MM.1S (cell line): ENCODE results near the gene RSBN1L.

Experiments used
- DNase-seq: peaks from one replicate; pipeline ENCODE4 v3.0.0-alpha.2; 2015
- H2AFZ ChIP-seq: fragments of 300-600 bp; sonication (generic); 2 replicates; pipeline ENCODE4 v1.6.0; 2016; ENCODE audit warnings: antibody characterized with exemption, low read length
- H3F3A ChIP-seq: fragments of 300-600 bp; sonication (generic); 2 replicates; pipeline ENCODE4 v1.6.1; 2016; ENCODE audit warnings: mild to moderate bottlenecking, antibody characterized with exemption, low read length, moderate library complexity, mixed read lengths; ENCODE audit not compliant: insufficient read depth
- H3K27ac ChIP-seq: fragments of 300-600 bp; sonication (generic); 2 replicates; pipeline ENCODE4 v1.5.1; 2016; ENCODE audit warnings: mild to moderate bottlenecking, low read length
- H3K27me3 ChIP-seq: fragments of 300-600 bp; sonication (generic); replicated peaks from 2 replicates; pipeline ENCODE4 v1.6.0; 2016; ENCODE audit warnings: low read length; ENCODE audit not compliant: insufficient read depth
- H3K36me3 ChIP-seq: fragments of 300-600 bp; sonication (generic); replicated peaks from 2 replicates; pipeline ENCODE4 v1.6.1; 2016; ENCODE audit warnings: mild to moderate bottlenecking, low read length, mixed read lengths; ENCODE audit not compliant: insufficient read depth
- H3K4me1 ChIP-seq: fragments of 300-600 bp; sonication (generic); 2 replicates; pipeline ENCODE4 v1.6.1; 2016; ENCODE audit warnings: low read length, mixed read lengths
- H3K4me2 ChIP-seq: fragments of 300-600 bp; sonication (generic); 2 replicates; pipeline ENCODE4 v1.6.0; 2016; ENCODE audit warnings: low read depth, low read length
- H3K4me3 ChIP-seq: fragments of 300-600 bp; sonication (generic); 2 replicates; pipeline ENCODE4 v1.5.1; 2016; ENCODE audit warnings: low read length, mixed read lengths
- H3K79me2 ChIP-seq: fragments of 300-600 bp; sonication (generic); 2 replicates; pipeline ENCODE4 v1.6.1; 2016; ENCODE audit warnings: mixed run types, low read length, mixed read lengths
- H3K9ac ChIP-seq: fragments of 300-600 bp; sonication (generic); 2 replicates; pipeline ENCODE4 v1.6.1; 2016; ENCODE audit warnings: low read length, mixed read lengths
- H3K9me2 ChIP-seq: fragments of 300-600 bp; sonication (generic); replicated peaks from 2 replicates; pipeline ENCODE4 v1.6.1; 2016; ENCODE audit warnings: mild to moderate bottlenecking, low read length, mixed read lengths; ENCODE audit not compliant: insufficient read depth
- H3K9me3 ChIP-seq: fragments of 300-600 bp; sonication (generic); replicated peaks from 2 replicates; pipeline ENCODE4 v1.6.1; 2016; ENCODE audit warnings: mild to moderate bottlenecking, low read length, mixed read lengths; ENCODE audit not compliant: insufficient read depth
- H4K20me1 ChIP-seq: fragments of 300-600 bp; sonication (generic); 2 replicates; pipeline ENCODE4 v1.6.1; 2016; ENCODE audit warnings: mild to moderate bottlenecking, low read length, moderate library complexity, mixed read lengths; ENCODE audit not compliant: insufficient read depth
- CTCF ChIP-seq: fragments of 300-600 bp; sonication (generic); IDR thresholded peaks from 2 replicates; pipeline ENCODE4 v1.5.1; 2016; ENCODE audit warnings: antibody characterized with exemption, low read length, mixed read lengths
- EZH2 ChIP-seq: fragments of 300-600 bp; sonication (generic); optimal IDR thresholded peaks from 2 replicates; pipeline ENCODE3; 2017; ENCODE audit warnings: low read depth, mild to moderate bottlenecking, antibody characterized with exemption, low read length, mixed read lengths
- EZH2phosphoT487 ChIP-seq: fragments of 300-600 bp; sonication (generic); IDR thresholded peaks from 2 replicates; pipeline ENCODE4 v1.6.1; 2018; ENCODE audit warnings: antibody characterized with exemption, low read length

The RSBN1L gene

GRCh38 chr7:77729574-77730348 is 33.5 kb downstream of the RSBN1L start:
- Histone ChIP-seq H3K4me2 (no peak overlapping the region), H3K9ac (no peak overlapping the region)
- DNase-seq: no peak

GRCh38 chr7:77731716-77732115 is 35.5 kb downstream of the RSBN1L start:
- no peaks in the 10 kb centered on the region for H3K36me3 ChIP-seq
- no peak overlapping the region for H3K27ac ChIP-seq
- H2AFZ ChIP-seq: no peak overlapping the region
- no peaks in the 10 kb centered on the region for H3K9me2 ChIP-seq
- no peak for TF ChIP-seq EZH2phosphoT487
- no peak for TF ChIP-seq CTCF
- no peak for TF ChIP-seq EZH2
- no peaks in the 10 kb centered on the region for H3F3A ChIP-seq
- no peak overlapping the region for H3K4me2 ChIP-seq
- H3K4me1 ChIP-seq: no peaks in the 10 kb centered on the region
- H3K79me2 ChIP-seq: peaks cover 89% of the 10 kb centered on the region
- no peaks in the 10 kb centered on the region; the same call in 1 of the 2 replicates for H4K20me1 ChIP-seq
- H3K4me3 ChIP-seq: no peak overlapping the region
- no peak overlapping the region for H3K9ac ChIP-seq
- no peaks in the 10 kb centered on the region for H3K27me3 ChIP-seq
- H3K9me3 ChIP-seq: no peaks in the 10 kb centered on the region
- no peak for DNase-seq

More at GRCh38 chr7:77729574-77730348, 33.5 kb downstream of the RSBN1L start:
- no peak for TF ChIP-seq EZH2
- TF ChIP-seq EZH2phosphoT487: no peak
- no peak for TF ChIP-seq CTCF
- Histone ChIP-seq H2AFZ (no peak overlapping the region), H3F3A (no peaks in the 10 kb centered on the region), H3K36me3 (no peaks in the 10 kb centered on the region), H3K27me3 (no peaks in the 10 kb centered on the region), H4K20me1 (no peaks in the 10 kb centered on the region; the same call in 1 of the 2 replicates), H3K9me2 (no peaks in the 10 kb centered on the region), H3K4me1 (no peaks in the 10 kb centered on the region), H3K79me2 (peaks cover 95% of the 10 kb centered on the region), H3K9me3 (no peaks in the 10 kb centered on the region), H3K27ac (no peak overlapping the region), H3K4me3 (no peak overlapping the region)

DNA sequence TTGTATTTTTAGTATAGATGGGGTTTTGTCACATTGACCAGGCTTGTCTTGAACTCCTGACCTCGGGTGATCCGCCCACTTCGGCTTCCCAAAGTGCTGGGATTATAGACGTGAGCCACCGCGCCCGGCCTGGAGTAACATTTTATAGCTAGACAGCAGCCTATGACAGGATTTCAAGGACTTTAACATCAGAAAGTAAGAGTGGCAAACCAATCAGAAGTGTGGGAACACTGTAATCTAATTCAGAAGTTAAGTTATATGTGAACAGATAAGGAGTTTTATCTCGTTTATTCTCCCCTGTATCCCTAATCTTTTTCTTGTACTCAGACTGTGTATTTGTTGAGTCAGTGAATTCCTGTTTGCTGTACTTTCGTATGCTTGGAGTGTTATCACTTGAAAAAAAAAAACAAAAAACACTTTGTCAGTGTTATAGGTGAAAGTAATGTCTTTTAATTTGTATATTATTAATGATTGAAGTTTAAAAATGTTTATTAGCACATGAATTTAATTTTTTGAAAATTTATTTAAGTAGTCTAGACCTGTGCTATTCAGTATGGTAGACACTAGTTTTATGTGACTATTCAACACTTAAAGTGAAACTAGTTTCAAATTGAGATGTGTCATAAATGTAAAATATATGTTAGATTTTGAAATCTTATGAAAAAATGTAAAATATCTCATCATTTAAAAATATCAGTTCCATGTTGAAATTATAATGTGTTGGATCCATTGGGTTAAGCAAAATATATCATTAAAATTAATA is 38.6 kb downstream of the RSBN1L start:
- no peak overlapping the region for H3K27ac ChIP-seq
- no peak overlapping the region for H3K4me3 ChIP-seq
- no peaks in the 10 kb centered on the region for H3K9me2 ChIP-seq
- H3K27me3 ChIP-seq: no peaks in the 10 kb centered on the region
- no peak overlapping the region for H2AFZ ChIP-seq
- no peak overlapping the region for H3K4me2 ChIP-seq
- H3K9me3 ChIP-seq: no peaks in the 10 kb centered on the region
- no peaks in the 10 kb centered on the region for H3F3A ChIP-seq
- H3K36me3 ChIP-seq: no peaks in the 10 kb centered on the region
- H3K4me1 ChIP-seq: no peaks in the 10 kb centered on the region
- TF ChIP-seq CTCF: no peak
- no peak for TF ChIP-seq EZH2phosphoT487
- TF ChIP-seq EZH2: no peak
- H3K9ac ChIP-seq: no peak overlapping the region
- no peaks in the 10 kb centered on the region; the same call in 1 of the 2 replicates for H4K20me1 ChIP-seq
- H3K79me2 ChIP-seq: peaks cover 73% of the 10 kb centered on the region
- no peak for DNase-seq
